ENCODE data around the gene IL13. TPM values are rescaled to one million over a fixed set of nuclear protein-coding genes. Genes with fewer than 3 reads are reported as not detected.
A peak's percentile ranks its signal among the peaks of the same experiment; 100 is the strongest.

Gene IL13
- total and polyA plus RNA-seq, 2 experiments from 2014 or later: not detected

DNA sequence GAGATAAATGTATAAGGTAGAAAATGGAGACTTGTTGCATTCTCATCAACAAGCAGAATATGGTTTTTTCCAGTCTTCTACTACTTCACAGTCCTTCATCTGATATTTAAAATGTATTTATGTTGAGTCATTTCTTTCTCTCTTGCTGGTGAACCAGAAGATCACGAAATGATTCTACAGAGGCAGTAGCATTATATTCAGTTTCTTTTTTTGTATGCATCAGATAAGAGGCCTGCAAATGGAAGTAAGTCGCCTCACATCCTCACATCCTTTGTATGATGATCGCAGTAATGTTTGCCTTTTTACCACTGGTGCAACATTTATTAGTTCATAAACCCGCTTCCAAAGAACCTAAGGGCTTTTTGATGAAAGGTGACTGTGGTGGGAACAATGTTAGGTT, 22.1 kb upstream of the IL13 start:
- no peaks in the 10 kb centered on the region for H3K27me3 ChIP-seq (replicated peaks; ENCODE audit: insufficient read depth)
- no peak overlapping the region for H3K9ac ChIP-seq
- H3K27ac ChIP-seq: no peak overlapping the region
- H2AFZ ChIP-seq: no peak overlapping the region
- TF ChIP-seq EZH2 (IDR thresholded peaks at IDR 0.05; ENCODE audit: insufficient read depth, poor library complexity, severe bottlenecking) (no peak), EZH2phosphoT487 (IDR thresholded peaks at IDR 0.05; ENCODE audit: insufficient read depth, low read depth) (no peak)
- H3K9me2 ChIP-seq (ENCODE audit: insufficient read depth): no peaks in the 10 kb centered on the region
- in situ Hi-C loops (cut with MboI): no loop called here
- no peak overlapping the region for H3K4me2 ChIP-seq (ENCODE audit: unreplicated experiment)
- no peak for DNase-seq
- H3F3A ChIP-seq (ENCODE audit: insufficient read depth): no peaks in the 10 kb centered on the region
- no peak overlapping the region for H3K4me3 ChIP-seq
- H3K36me3 ChIP-seq (ENCODE audit: low read depth): peaks cover 27% of the 10 kb centered on the region
- WGBS, 2 experiments (ENCODE audit: low coverage in 1 of 2, low lambda C conversion rate in 2 of 2, missing lambda C conversion rate in 2 of 2): 97 to 98% methylated on average over 4 of the region's 4 CpGs
- no peaks in the 10 kb centered on the region for H3K4me1 ChIP-seq (ENCODE audit: insufficient read depth)
- H4K20me1 ChIP-seq (ENCODE audit: insufficient read depth): no peaks in the 10 kb centered on the region
- H3K9me3 ChIP-seq (ENCODE audit: low read depth): no peaks in the 10 kb centered on the region
- H3K79me2 ChIP-seq (ENCODE audit: insufficient read depth): no peaks in the 10 kb centered on the region

GRCh38 chr5:132637241-132637640, 20.7 kb upstream of the IL13 start:
- no peak overlapping the region for H3K27ac ChIP-seq
- H3K4me2 ChIP-seq (ENCODE audit: unreplicated experiment): no peak overlapping the region
- no peaks in the 10 kb centered on the region for H3K79me2 ChIP-seq (ENCODE audit: insufficient read depth)
- no peaks in the 10 kb centered on the region for H4K20me1 ChIP-seq (ENCODE audit: insufficient read depth)
- H3K9ac ChIP-seq: no peak overlapping the region
- H3K4me3 ChIP-seq: no peak overlapping the region
- H2AFZ ChIP-seq: no peak overlapping the region
- H3F3A ChIP-seq (ENCODE audit: insufficient read depth): no peaks in the 10 kb centered on the region
- H3K4me1 ChIP-seq (ENCODE audit: insufficient read depth): no peaks in the 10 kb centered on the region
- H3K36me3 ChIP-seq (ENCODE audit: low read depth): peaks cover 27% of the 10 kb centered on the region
- WGBS, 2 experiments (ENCODE audit: low coverage in 1 of 2, low lambda C conversion rate in 2 of 2, missing lambda C conversion rate in 2 of 2): 95 to 99% methylated on average over 4 of the region's 4 CpGs
- no peaks in the 10 kb centered on the region for H3K9me3 ChIP-seq (ENCODE audit: low read depth)
- DNase-seq: no peak
- no peaks in the 10 kb centered on the region for H3K27me3 ChIP-seq (replicated peaks; ENCODE audit: insufficient read depth)
- TF ChIP-seq EZH2phosphoT487 (IDR thresholded peaks at IDR 0.05; ENCODE audit: insufficient read depth, low read depth) (no peak), EZH2 (IDR thresholded peaks at IDR 0.05; ENCODE audit: insufficient read depth, poor library complexity, severe bottlenecking) (no peak)
- in situ Hi-C loops (cut with MboI): no loop called here
- no peaks in the 10 kb centered on the region for H3K9me2 ChIP-seq (ENCODE audit: insufficient read depth)

DNA sequence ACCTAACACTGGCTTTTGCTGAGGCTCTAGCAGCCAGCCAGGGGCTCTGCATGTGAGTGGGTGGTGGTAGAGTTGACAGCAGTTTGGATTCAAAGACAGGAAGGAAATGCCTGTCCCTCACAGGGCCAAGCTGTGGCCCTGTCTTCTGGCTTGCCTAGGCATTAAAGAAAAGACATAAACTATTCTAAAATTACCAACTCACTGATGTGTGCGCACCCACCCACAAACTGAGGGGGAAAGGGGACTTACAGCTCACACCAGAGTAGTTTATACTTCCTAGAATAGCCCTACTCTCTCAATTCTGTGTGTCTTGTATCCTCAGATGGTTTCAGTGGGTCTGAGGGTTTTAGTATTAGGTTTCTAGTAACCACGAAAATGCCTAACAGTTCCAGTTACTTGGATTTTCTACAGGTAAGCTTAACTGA, 18.3 kb upstream of the IL13 start:
- Histone ChIP-seq H3K4me3 (no peak overlapping the region), H3F3A (ENCODE audit: insufficient read depth) (no peaks in the 10 kb centered on the region), H3K27me3 (replicated peaks; ENCODE audit: insufficient read depth) (no peaks in the 10 kb centered on the region), H4K20me1 (ENCODE audit: insufficient read depth) (no peaks in the 10 kb centered on the region), H3K79me2 (ENCODE audit: insufficient read depth) (no peaks in the 10 kb centered on the region), H3K9me2 (ENCODE audit: insufficient read depth) (no peaks in the 10 kb centered on the region), H3K27ac (no peak overlapping the region), H3K9me3 (ENCODE audit: low read depth) (no peaks in the 10 kb centered on the region), H3K9ac (no peak overlapping the region), H3K4me1 (ENCODE audit: insufficient read depth) (no peaks in the 10 kb centered on the region), H2AFZ (no peak overlapping the region), H3K4me2 (ENCODE audit: unreplicated experiment) (no peak overlapping the region), H3K36me3 (ENCODE audit: low read depth) (peaks cover 27% of the 10 kb centered on the region)
- in situ Hi-C loops (cut with MboI): no loop called here
- TF ChIP-seq EZH2 (IDR thresholded peaks at IDR 0.05; ENCODE audit: insufficient read depth, poor library complexity, severe bottlenecking) (no peak), EZH2phosphoT487 (IDR thresholded peaks at IDR 0.05; ENCODE audit: insufficient read depth, low read depth) (no peak)
- 92 to 97% methylated on average over 2 of the region's 2 CpGs for WGBS, 2 experiments (ENCODE audit: low coverage in 1 of 2, low lambda C conversion rate in 2 of 2, missing lambda C conversion rate in 2 of 2)
- no peak for DNase-seq

GRCh38 chr5:132640613-132641012, 17.4 kb upstream of the IL13 start:
- TF ChIP-seq EZH2 (IDR thresholded peaks at IDR 0.05; ENCODE audit: insufficient read depth, poor library complexity, severe bottlenecking) (no peak), EZH2phosphoT487 (IDR thresholded peaks at IDR 0.05; ENCODE audit: insufficient read depth, low read depth) (no peak)

DNA sequence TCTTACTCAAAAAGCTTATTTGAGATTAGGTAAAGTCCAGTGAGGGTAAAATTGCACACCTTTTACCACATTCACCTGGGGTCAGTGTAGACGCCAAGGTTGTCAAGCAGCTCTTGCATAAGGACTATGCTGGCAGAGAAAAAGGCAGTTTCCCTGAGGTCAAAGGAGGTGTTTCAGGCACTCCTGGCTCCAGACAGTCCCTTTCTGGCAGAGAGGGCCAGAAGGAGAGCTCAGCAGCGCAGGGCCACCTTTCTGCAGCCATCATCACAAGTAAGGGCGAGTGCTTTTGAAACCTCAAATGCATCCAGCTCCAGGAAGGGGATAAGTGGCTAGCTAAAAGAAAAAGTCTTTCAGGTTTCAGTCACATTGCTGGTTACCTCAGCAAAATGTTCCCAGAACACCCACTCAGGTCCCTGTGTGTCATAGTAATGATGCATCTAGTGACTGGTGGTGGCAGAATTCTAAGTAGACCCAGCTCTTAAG, 16.7 kb upstream of the IL13 start:
- no peak overlapping the region for H2AFZ ChIP-seq
- no peak overlapping the region for H3K27ac ChIP-seq
- H3K79me2 ChIP-seq (ENCODE audit: insufficient read depth): no peaks in the 10 kb centered on the region
- H3K9ac ChIP-seq: no peak overlapping the region
- H3K4me3 ChIP-seq: no peak overlapping the region
- 98 to 100% methylated on average over 3 of the region's 3 CpGs for WGBS, 2 experiments (ENCODE audit: low coverage in 1 of 2, low lambda C conversion rate in 2 of 2, missing lambda C conversion rate in 2 of 2)
- H3K4me2 ChIP-seq (ENCODE audit: unreplicated experiment): no peak overlapping the region
- in situ Hi-C loops (cut with MboI): no loop called here
- no peaks in the 10 kb centered on the region for H4K20me1 ChIP-seq (ENCODE audit: insufficient read depth)
- TF ChIP-seq EZH2phosphoT487 (IDR thresholded peaks at IDR 0.05; ENCODE audit: insufficient read depth, low read depth) (no peak), EZH2 (IDR thresholded peaks at IDR 0.05; ENCODE audit: insufficient read depth, poor library complexity, severe bottlenecking) (no peak)
- peaks cover 27% of the 10 kb centered on the region for H3K36me3 ChIP-seq (ENCODE audit: low read depth)
- no peaks in the 10 kb centered on the region for H3F3A ChIP-seq (ENCODE audit: insufficient read depth)
- H3K9me3 ChIP-seq (ENCODE audit: low read depth): no peaks in the 10 kb centered on the region
- DNase-seq: peak; percentile 17
- H3K27me3 ChIP-seq (replicated peaks; ENCODE audit: insufficient read depth): no peaks in the 10 kb centered on the region
- H3K4me1 ChIP-seq (ENCODE audit: insufficient read depth): no peaks in the 10 kb centered on the region
- H3K9me2 ChIP-seq (ENCODE audit: insufficient read depth): no peaks in the 10 kb centered on the region

More at GRCh38 chr5:132640613-132641012, 17.4 kb upstream of the IL13 start:
- no peaks in the 10 kb centered on the region for H3F3A ChIP-seq (ENCODE audit: insufficient read depth)
- no peaks in the 10 kb centered on the region for H3K79me2 ChIP-seq (ENCODE audit: insufficient read depth)
- H3K9me3 ChIP-seq (ENCODE audit: low read depth): no peaks in the 10 kb centered on the region
- H3K27ac ChIP-seq: no peak overlapping the region
- no peak overlapping the region for H3K4me2 ChIP-seq (ENCODE audit: unreplicated experiment)
- H3K9ac ChIP-seq: no peak overlapping the region
- no peak overlapping the region for H3K4me3 ChIP-seq
- no peak for DNase-seq
- no peaks in the 10 kb centered on the region for H3K9me2 ChIP-seq (ENCODE audit: insufficient read depth)
- H3K36me3 ChIP-seq (ENCODE audit: low read depth): peaks cover 27% of the 10 kb centered on the region
- H3K27me3 ChIP-seq (replicated peaks; ENCODE audit: insufficient read depth): no peaks in the 10 kb centered on the region
- in situ Hi-C loops (cut with MboI): no loop called here
- H3K4me1 ChIP-seq (ENCODE audit: insufficient read depth): no peaks in the 10 kb centered on the region
- H2AFZ ChIP-seq: no peak overlapping the region
- 90 to 92% methylated on average over 4 of the region's 4 CpGs for WGBS, 2 experiments (ENCODE audit: low coverage in 1 of 2, low lambda C conversion rate in 2 of 2, missing lambda C conversion rate in 2 of 2)
- H4K20me1 ChIP-seq (ENCODE audit: insufficient read depth): no peaks in the 10 kb centered on the region
